GM23338 (cell line): ENCODE results near the gene CHST11.

Source experiments
- CREB1 ChIP-seq: fragments of 250-450 bp; sonication (Bioruptor Pico); IDR thresholded peaks from 2 replicates; pipeline ENCODE4 v1.5.0; 2020; ENCODE audit warnings: low read depth, mild to moderate bottlenecking, moderate library complexity
- EZH2 ChIP-seq: fragments of 200-600 bp; sonication (generic); IDR thresholded peaks from one replicate; pipeline ENCODE4 v1.8.0; 2017; ENCODE audit warnings: antibody characterized with exemption, mild to moderate bottlenecking, low read depth; ENCODE audit not compliant: unreplicated experiment
- EZH2phosphoT487 ChIP-seq: fragments of 200-600 bp; sonication (generic); IDR thresholded peaks from one replicate; pipeline ENCODE4 v1.8.1; 2018; ENCODE audit warnings: antibody characterized with exemption; ENCODE audit not compliant: unreplicated experiment
- NANOG ChIP-seq: IDR thresholded peaks from 2 replicates; pipeline ENCODE4 v1.6.1; 2016; ENCODE audit warnings: antibody characterized with exemption, borderline replicate concordance
- POLR2AphosphoS5 ChIP-seq: IDR thresholded peaks from 2 replicates; pipeline ENCODE4 v1.6.1; 2016; ENCODE audit warnings: antibody characterized with exemption, low read depth
- STAT1 ChIP-seq: IDR thresholded peaks from one replicate; pipeline ENCODE4 v1.6.1; 2016; ENCODE audit warnings: antibody characterized with exemption; ENCODE audit not compliant: unreplicated experiment
- ZNF331 ChIP-seq: fragments of 250-450 bp; sonication (Bioruptor Pico); IDR thresholded peaks from 2 replicates; pipeline ENCODE4 v1.5.0; 2020; ENCODE audit warnings: low read depth, mild to moderate bottlenecking, moderate library complexity
- TF ChIP-seq, protein P1 (sequence below), 2 experiments: fragments of 200-600 bp in 1 of 2; sonication (generic) in 1 of 2; conservative IDR thresholded peaks; 2 replicates each; pipeline versions ENCODE4 v1.5.1 to v1.6.1; 2016 to 2017; ENCODE audit warnings: antibody characterized with exemption in 2 of 2, low read depth in 2 of 2, mild to moderate bottlenecking in 2 of 2, moderate library complexity in 1 of 2
- TF ChIP-seq, protein P2 (sequence below): IDR thresholded peaks from one replicate; pipeline ENCODE4 v1.6.1; 2018; ENCODE audit warnings: antibody characterized with exemption; ENCODE audit not compliant: unreplicated experiment

GRCh38 chr12:104695453-104696148, 238.9 kb downstream of the CHST11 start:
- TF ChIP-seq EZH2phosphoT487, result no peak
- TF ChIP-seq, protein P1, sequence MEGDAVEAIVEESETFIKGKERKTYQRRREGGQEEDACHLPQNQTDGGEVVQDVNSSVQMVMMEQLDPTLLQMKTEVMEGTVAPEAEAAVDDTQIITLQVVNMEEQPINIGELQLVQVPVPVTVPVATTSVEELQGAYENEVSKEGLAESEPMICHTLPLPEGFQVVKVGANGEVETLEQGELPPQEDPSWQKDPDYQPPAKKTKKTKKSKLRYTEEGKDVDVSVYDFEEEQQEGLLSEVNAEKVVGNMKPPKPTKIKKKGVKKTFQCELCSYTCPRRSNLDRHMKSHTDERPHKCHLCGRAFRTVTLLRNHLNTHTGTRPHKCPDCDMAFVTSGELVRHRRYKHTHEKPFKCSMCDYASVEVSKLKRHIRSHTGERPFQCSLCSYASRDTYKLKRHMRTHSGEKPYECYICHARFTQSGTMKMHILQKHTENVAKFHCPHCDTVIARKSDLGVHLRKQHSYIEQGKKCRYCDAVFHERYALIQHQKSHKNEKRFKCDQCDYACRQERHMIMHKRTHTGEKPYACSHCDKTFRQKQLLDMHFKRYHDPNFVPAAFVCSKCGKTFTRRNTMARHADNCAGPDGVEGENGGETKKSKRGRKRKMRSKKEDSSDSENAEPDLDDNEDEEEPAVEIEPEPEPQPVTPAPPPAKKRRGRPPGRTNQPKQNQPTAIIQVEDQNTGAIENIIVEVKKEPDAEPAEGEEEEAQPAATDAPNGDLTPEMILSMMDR (conservative IDR thresholded peaks at IDR 0.05; ENCODE audit: low read depth in 2 of 2), result no peak
- TF ChIP-seq, protein P2, sequence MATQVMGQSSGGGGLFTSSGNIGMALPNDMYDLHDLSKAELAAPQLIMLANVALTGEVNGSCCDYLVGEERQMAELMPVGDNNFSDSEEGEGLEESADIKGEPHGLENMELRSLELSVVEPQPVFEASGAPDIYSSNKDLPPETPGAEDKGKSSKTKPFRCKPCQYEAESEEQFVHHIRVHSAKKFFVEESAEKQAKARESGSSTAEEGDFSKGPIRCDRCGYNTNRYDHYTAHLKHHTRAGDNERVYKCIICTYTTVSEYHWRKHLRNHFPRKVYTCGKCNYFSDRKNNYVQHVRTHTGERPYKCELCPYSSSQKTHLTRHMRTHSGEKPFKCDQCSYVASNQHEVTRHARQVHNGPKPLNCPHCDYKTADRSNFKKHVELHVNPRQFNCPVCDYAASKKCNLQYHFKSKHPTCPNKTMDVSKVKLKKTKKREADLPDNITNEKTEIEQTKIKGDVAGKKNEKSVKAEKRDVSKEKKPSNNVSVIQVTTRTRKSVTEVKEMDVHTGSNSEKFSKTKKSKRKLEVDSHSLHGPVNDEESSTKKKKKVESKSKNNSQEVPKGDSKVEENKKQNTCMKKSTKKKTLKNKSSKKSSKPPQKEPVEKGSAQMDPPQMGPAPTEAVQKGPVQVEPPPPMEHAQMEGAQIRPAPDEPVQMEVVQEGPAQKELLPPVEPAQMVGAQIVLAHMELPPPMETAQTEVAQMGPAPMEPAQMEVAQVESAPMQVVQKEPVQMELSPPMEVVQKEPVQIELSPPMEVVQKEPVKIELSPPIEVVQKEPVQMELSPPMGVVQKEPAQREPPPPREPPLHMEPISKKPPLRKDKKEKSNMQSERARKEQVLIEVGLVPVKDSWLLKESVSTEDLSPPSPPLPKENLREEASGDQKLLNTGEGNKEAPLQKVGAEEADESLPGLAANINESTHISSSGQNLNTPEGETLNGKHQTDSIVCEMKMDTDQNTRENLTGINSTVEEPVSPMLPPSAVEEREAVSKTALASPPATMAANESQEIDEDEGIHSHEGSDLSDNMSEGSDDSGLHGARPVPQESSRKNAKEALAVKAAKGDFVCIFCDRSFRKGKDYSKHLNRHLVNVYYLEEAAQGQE, result no peak
- TF ChIP-seq CREB1 (CRISPR knock-in tag), result no peak
- no peak for TF ChIP-seq EZH2
- no peak for TF ChIP-seq POLR2AphosphoS5
- TF ChIP-seq ZNF331, result no peak
- TF ChIP-seq NANOG, result no peak
- TF ChIP-seq STAT1, result no peak
